ENCODE results near the gene ASIC4. TPM values are rescaled to one million over a fixed set of nuclear protein-coding genes. Genes with fewer than 3 reads are reported as not detected.

Gene ASIC4
- total and polyA plus RNA-seq, 2 of the 13 experiments (the other 11 are each of a cell fraction or from before 2014, with no cell fraction given): 0.03 TPM; not detected in 1

DNA sequence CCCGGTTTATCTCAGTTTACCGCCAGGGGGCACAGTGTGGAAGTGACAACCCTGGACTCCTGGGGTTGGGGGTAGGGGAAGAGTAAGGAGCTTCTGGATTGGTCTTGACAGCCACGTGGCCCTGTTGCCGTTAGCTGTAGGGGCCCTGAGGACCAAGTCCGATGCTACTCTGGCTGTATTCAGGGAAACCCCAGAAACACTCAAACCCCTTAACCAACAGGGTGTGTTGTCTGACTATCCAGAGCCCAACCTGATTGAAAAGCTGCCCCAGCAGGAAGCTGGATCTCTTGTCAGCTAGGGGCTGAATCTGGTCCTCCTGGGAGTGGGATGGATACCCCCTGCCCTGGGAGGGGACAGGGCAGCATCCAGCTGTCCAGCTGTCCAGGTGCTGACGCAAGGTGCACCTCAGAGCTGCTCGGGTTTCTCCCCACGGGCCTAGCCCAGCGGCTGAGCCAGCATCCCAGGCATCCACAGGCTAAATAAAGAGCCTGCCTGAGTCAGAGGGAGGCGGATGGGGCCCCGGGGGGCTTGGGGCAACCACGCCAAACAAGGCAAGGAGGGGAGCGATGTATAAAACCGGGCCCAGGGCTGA lies 18.7 kb upstream of the ASIC4 start (continued):
- TF ChIP-seq, protein P1, sequence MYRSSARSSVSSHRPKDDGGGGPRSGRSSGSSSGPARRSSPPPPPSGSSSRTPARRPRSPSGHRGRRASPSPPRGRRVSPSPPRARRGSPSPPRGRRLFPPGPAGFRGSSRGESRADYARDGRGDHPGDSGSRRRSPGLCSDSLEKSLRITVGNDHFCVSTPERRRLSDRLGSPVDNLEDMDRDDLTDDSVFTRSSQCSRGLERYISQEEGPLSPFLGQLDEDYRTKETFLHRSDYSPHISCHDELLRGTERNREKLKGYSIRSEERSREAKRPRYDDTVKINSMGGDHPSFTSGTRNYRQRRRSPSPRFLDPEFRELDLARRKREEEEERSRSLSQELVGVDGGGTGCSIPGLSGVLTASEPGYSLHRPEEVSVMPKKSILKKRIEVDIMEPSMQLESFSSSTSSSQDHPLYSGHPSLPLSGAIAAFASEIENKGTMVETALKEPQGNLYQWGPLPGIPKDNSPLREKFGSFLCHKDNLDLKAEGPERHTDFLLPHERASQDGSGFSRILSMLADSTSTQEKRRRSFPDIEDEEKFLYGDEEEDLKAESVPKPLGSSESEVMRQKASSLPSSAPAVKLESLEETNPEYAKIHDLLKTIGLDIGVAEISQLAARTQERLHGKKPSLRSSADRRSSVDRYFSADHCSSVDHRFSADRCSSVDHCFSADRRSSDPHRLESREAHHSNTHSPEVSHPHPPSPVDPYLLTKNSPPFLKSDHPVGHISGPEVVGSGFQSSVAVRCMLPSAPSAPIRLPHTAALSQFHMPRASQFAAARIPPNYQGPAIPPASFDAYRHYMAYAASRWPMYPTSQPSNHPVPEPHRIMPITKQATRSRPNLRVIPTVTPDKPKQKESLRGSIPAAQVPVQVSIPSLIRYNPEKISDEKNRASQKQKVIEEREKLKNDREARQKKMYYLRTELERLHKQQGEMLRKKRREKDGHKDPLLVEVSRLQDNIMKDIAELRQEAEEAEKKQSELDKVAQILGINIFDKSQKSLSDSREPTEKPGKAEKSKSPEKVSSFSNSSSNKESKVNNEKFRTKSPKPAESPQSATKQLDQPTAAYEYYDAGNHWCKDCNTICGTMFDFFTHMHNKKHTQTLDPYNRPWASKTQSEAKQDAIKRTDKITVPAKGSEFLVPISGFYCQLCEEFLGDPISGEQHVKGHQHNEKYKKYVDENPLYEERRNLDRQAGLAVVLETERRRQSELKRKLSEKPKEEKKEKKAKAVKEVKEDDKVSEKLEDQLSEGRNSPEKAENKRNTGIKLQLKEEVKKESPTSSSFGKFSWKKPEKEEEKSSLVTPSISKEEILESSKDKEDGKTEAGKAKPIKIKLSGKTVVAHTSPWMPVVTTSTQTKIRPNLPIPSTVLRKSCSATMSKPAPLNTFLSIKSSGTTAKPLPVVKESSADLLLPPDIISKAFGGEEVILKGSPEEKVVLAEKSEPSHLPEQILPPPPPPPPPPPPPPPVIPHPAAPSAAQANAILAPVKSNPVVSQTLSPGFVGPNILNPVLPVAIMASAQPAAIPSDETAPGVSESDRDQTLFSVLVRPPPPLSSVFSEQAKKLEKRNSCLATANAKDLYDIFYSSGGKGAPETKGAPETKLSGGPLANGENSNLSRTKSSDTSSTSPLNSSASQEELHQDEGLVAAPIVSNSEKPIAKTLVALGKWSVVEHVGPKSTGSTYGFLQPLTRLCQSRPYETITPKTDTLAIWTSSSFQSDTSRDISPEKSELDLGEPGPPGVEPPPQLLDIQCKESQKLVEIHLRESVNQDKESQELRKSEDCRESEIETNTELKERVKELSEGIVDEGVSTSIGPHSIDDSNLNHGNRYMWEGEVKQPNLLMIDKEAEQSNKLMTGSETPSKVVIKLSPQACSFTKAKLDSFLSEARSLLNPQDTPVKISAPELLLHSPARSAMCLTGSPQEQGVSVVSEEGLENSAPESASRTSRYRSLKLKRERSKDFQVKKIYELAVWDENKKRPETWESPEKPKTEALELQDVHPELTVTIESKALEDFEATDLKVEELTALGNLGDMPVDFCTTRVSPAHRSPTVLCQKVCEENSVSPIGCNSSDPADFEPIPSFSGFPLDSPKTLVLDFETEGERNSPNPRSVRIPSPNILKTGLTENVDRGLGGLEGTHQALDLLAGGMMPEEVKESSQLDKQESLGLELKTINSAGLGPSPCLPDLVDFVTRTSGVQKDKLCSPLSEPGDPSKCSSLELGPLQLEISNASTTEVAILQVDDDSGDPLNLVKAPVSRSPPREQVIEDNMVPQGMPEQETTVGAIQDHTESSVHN (CRISPR knock-in tag; IDR thresholded peaks at IDR 0.05): peak; percentile 78; the same call in 1 of the 2 replicates
- TF ChIP-seq HDAC6 (IDR thresholded peaks at IDR 0.05; ENCODE audit: low read depth, low read length): no peak
- TF ChIP-seq ZNF326 (CRISPR knock-in tag; IDR thresholded peaks at IDR 0.05; ENCODE audit: borderline replicate concordance): no peak
- TF ChIP-seq IRF2 (CRISPR knock-in tag; IDR thresholded peaks at IDR 0.05): no peak
- TF ChIP-seq FOSL2 (CRISPR knock-in tag; IDR thresholded peaks at IDR 0.05): no peak
- TF ChIP-seq NAIF1 (CRISPR knock-in tag; IDR thresholded peaks at IDR 0.05; ENCODE audit: borderline replicate concordance): no peak
- no peak for TF ChIP-seq PAF1 (CRISPR knock-in tag; IDR thresholded peaks at IDR 0.05)
- TF ChIP-seq ZNF441 (CRISPR knock-in tag; IDR thresholded peaks at IDR 0.05; ENCODE audit: borderline replicate concordance): no peak
- TF ChIP-seq ZNF879 (CRISPR knock-in tag; IDR thresholded peaks at IDR 0.05): no peak
- TF ChIP-seq, protein P2, sequence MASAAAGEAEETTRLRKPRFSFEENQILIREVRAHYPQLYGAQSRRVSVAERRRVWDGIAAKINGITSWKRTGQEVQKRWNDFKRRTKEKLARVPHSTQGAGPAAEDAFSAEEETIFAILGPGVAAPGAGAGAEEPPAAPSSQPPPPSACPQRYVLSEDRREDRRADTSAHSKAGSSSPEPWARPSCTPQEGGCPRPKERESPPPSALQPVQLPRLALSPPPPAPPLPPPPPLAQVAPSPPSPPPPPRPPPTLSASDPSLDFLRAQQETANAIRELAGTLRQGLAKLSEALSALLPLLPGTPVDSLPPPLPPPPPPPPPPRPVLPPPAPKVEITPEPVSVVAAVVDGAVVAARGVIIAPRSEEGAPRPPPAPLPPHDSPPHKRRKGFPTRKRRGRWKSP (CRISPR knock-in tag; IDR thresholded peaks at IDR 0.05): no peak
- TF ChIP-seq, protein P3, sequence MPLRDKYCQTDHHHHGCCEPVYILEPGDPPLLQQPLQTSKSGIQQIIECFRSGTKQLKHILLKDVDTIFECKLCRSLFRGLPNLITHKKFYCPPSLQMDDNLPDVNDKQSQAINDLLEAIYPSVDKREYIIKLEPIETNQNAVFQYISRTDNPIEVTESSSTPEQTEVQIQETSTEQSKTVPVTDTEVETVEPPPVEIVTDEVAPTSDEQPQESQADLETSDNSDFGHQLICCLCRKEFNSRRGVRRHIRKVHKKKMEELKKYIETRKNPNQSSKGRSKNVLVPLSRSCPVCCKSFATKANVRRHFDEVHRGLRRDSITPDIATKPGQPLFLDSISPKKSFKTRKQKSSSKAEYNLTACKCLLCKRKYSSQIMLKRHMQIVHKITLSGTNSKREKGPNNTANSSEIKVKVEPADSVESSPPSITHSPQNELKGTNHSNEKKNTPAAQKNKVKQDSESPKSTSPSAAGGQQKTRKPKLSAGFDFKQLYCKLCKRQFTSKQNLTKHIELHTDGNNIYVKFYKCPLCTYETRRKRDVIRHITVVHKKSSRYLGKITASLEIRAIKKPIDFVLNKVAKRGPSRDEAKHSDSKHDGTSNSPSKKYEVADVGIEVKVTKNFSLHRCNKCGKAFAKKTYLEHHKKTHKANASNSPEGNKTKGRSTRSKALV (CRISPR knock-in tag; IDR thresholded peaks at IDR 0.05): no peak
- TF ChIP-seq ELF3 (CRISPR knock-in tag; IDR thresholded peaks at IDR 0.05): peak; percentile 33; the same call in 1 of the 2 replicates
- no peak for TF ChIP-seq ZNF780A (CRISPR knock-in tag; IDR thresholded peaks at IDR 0.05)
- TF ChIP-seq, protein P4, sequence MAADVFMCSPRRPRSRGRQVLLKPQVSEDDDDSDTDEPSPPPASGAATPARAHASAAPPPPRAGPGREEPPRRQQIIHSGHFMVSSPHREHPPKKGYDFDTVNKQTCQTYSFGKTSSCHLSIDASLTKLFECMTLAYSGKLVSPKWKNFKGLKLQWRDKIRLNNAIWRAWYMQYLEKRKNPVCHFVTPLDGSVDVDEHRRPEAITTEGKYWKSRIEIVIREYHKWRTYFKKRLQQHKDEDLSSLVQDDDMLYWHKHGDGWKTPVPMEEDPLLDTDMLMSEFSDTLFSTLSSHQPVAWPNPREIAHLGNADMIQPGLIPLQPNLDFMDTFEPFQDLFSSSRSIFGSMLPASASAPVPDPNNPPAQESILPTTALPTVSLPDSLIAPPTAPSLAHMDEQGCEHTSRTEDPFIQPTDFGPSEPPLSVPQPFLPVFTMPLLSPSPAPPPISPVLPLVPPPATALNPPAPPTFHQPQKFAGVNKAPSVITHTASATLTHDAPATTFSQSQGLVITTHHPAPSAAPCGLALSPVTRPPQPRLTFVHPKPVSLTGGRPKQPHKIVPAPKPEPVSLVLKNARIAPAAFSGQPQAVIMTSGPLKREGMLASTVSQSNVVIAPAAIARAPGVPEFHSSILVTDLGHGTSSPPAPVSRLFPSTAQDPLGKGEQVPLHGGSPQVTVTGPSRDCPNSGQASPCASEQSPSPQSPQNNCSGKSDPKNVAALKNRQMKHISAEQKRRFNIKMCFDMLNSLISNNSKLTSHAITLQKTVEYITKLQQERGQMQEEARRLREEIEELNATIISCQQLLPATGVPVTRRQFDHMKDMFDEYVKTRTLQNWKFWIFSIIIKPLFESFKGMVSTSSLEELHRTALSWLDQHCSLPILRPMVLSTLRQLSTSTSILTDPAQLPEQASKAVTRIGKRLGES (CRISPR knock-in tag; IDR thresholded peaks at IDR 0.05; ENCODE audit: borderline replicate concordance): no peak
- no peak for TF ChIP-seq HCFC1 (IDR thresholded peaks at IDR 0.05; ENCODE audit: low read depth, low read length)
- no peak for TF ChIP-seq KLF15 (CRISPR knock-in tag; IDR thresholded peaks at IDR 0.05; ENCODE audit: borderline replicate concordance)

All from HepG2 (cell line).